T-helper 22 cell (primary cell): ENCODE measurements around the gene ANTXR1.

Source experiments
- DNase-seq: peaks from one replicate; pipeline ENCODE4 v3.0.0-alpha.2; 2020; ENCODE audit warnings: low read depth

The ANTXR1 gene

DNA sequence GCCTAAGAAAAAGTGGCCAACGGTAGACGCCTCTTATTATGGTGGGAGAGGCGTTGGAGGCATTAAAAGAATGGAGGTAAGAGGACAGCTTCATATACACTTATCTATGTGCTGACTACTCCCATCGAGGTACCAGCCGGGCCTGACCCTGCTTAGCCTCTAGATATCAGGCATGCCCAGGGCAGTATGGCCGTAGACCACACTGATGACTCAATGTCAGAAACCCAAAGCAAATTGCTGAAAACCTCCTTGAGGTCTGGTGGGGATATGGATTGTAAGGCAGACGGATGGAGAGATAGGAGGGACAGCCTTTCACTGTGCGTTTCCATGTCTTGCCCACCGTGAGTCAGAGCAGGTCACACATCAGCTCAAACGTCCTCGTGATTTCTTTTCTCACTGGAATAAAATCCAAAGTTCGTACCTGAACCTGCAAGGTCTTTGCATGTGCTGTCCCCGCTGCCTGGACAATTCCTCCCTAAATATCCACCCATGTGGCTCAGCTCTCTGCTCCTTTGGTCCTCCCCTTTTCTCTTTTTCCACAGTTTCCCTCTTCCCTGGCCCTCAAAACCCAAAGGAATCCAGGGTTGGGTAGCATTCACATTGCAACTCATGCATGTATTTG, 168.9 kb downstream of the ANTXR1 start:
- no peak for DNase-seq

DNA sequence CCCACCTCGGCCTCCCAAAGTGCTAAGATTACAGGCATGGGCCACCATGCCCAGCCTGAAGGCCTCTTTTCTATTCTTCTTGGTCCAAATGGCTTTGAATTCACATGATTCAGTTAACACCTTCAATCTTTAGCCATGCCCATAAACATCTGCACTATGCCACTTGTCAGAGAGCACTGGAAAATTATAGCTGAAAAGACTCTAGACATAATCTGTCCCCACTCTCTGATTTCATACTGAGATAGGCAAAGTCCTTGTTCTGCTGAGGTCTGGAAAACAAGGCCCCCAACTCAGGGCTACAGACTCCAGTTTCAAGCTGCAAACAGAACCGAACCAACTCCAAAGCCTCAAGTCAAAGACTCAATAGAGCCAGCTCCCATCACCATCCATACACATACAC, 170.7 kb downstream of the ANTXR1 start:
- no peak for DNase-seq

DNA sequence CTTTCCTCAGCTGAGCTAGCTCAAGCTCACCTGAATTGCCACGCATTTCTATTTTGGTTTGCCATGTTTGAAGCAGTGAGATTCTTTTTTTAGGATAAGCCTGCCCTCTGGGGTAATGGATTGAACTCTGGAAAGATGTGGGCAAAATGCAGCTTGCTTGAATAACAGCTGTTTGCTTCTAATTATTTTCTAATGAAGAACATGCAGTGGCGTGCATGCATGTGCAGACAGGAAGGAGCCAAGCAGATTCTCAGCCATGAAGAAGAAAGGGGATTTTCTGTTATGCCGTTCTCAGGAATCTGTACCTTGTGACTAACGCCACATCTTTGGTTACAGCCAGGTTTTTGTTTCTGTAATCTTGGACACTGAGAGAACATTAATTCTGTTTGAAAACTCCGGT, 171.2 kb downstream of the ANTXR1 start:
- no peak for DNase-seq

DNA sequence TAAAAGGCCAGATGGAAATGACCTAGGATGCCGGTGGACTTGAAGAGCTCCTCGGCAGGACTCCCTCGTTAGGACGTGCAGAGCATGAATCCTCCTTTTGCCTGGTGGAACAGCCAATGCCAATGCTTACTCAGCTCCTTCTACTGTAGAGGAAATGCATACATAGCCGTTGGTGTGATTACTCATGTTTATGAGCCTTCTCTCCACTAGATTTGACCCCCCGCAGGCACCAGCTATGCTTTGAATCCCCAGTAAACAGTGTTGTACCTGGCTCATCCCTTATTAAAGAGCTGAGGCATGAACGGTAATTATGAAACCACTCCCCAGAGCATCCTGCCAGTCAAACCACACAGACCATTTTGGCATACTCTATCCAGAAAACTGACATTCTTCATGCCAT, 172.8 kb downstream of the ANTXR1 start:
- DNase-seq, result no peak

DNA sequence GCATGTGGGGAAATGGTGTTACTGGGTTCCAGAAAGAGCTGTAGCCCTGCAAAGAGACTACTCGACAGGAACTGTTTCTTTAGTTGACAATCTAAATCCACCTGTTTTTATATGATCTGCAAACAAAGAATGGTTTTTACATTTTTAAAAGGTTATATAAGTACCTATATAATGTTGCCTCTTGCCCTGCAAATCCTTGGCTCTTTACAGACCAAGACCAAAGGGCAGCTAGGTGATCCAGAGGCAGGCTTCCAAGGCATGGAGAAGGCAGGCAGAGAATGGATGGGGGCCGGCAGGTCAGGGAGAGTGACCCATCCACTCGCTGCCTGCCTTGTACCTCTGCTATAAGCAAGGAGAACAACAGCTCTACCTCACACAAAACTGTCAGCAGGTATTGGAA, 173.6 kb downstream of the ANTXR1 start:
- DNase-seq, result no peak

DNA sequence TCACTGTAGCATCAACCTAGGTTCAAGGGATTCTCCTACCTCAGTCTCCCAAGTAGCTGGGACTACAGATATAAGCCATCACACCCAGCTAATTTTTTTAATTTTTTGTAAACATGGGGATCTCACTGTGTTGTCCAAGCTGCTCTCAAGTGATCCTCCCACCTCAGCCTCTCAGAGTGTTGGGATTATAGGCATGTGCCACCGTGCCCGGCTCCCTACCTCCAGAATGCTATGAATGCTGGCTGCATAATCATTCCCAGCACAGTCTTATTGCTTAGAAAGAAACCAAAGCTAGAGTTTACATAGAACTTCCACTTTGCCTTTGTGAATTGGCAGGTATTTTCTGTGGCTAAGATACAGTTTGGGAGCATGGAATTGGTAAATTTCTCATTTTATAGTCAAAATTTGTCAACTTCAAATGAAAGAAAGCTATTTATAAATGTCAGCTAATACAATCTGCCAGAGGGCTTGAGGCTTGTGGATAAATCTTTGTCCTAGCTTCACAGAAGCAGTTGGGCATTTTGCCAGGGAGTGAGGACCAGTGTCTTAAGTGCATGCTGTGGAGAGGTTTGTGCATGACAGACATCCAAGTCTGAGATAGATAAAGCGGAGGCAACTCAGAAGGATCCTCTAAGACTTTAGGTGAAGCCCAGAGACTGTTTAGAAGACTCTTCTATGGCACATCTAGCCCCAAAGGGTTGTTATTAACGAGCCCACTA, 175.4 kb downstream of the ANTXR1 start:
- no peak for DNase-seq

DNA sequence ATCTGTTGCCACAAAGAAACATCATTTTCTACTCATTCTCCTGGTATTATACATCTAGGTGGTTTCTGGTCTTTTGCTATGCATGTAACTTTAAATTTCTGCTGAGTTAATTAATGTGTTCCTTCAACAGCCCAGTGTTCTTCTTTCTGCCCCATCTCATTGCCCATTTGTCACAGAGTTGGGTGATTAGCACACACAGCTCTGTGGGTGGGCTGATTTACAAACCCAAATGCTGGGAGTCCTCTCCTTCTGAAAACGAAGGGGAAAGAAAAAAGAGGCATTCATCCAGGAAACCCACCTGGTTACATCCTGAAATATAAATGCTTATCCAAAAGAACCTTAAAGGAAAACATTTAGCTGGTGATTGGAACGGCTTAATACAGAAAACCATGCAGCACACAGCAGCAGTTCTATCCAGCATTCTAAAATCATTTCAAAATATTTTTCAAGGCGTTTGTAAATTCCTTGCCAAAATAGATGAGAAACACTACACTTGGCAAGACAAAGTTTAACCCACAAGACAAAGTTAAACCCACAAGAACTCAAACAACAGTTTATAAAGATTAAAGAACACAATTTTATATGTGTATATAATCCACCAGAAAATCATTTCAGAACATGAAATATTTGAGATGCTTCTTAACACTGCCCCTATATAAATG, 177.9 kb downstream of the ANTXR1 start:
- no peak for DNase-seq

DNA sequence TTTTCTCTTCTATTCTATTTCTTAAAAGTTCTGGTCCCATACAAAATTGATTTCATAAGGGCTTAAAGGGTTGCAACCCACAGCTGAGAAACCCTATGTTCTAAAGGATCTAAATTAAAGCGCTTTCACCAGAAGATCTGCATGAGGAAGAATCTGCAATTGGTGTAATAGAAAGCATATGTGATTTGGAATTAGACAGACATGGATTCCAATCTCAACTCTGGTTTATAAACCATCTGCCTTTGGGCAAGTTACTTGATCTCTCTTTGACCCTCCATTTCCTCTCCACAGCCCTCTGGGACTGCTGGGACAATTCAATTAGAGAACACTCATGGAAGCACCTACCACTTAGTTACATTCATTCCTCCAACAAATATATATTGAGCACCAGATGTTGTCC, 178.7 kb downstream of the ANTXR1 start:
- DNase-seq, result no peak

DNA sequence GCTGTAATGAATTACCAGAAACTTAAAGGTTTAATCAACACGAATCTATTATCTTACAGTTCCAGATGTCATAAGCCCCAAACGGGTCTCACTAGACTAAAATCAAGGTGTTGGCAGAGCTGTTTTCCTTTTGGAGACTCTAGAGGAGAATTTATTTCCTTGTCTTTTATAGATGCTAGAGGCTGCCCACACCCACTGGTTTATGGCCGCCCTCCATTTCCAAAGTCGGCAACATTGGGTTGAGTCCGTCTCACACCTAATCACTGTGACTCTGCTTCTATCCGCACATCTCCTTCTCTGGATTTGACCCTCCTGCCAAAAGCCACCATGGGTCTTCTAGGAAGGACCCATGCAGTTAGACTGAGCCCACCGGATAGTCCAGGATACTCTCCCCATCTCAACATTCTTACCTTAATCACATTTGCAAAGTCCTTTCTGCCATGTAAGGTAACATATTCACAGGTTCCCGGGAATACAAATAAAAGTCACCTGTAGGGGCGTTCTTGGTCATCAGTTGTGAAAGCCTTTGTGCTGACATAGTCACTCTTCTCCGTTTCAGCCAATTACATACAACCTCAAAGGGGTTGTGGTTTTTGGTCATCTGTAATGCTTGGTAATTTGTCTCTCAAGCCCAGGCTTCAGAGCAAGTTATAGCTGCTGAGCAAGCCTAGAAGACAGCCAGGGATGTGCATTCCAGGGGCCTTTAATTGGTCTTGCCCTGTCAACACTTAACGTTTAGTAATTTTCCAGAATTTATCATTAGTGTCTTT, 179.4 kb downstream of the ANTXR1 start:
- no peak for DNase-seq

DNA sequence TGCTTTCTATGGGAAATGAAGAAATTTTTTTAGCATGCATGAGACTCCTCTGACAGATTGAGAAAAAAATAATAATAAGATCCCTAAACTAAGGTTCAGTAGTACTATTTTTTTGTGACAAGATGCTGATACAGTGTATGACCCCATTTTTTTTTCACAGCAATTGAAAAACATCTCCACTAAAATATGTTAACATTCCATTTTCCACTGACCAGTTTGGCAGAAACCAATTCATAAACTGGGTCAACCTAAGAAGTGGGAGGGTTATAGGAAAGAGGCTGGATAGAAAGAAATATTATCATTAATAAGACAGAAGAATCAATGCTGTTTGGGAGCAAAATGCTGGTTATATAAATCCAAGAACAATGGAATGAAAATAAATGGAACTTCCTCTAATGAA, 182.7 kb downstream of the ANTXR1 start:
- no peak for DNase-seq

DNA sequence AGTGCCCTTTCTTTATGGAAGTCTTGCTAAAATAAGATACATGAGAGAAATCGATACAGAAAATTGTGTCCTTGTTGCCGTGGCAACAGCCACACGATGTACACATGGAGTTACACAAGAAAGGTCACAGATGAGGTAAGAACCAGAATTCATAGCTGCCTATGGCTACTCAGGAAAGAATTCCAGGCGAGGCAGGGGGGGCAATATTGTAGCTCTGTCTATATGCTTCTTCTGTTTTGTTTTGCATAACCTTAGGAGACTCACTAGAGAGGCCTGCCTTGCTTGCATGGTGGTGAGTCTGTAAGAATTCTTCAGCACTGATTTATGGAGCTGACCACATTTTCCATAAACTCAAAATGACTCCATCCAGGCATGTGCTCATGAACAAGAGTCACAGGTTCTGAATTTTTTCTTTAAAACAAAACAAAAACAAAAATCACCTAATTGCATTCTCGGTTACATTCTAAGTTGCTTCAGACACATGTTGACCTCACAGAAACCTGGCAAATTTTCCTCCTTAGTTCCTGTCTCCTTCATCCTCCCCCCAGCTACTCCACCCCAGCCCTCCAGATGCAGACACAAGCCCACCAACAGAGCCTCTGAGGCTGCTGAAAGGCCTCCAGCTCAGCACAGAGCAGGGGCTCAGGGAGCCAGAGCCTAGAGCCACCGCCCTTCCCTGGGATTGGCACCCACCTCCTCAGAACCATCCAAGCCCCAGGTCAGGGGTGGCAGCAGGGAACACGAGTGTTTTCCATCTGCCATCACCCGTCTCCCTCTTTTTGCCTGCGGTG, 183.5 kb downstream of the ANTXR1 start:
- DNase-seq, result no peak

DNA sequence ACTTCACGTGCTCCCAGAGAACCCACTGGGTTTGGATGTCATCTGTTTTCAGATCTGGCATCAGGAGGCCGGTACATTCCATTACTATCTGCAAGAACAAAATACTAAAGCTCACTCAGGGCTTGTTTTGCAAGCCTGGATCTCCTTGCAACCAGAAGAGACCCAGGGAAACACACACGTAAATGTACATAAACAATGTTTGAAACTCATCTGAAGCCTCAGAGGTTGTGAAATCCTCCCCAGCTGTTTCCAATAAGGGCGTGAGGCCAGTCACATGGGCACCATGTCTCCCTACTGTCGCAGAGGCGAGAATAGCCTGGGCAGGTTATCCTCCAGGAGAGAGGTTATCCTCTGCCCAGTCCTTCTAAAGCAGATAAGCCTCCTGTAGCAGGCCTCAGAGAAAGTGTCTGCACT, 187.1 kb downstream of the ANTXR1 start:
- no peak for DNase-seq

DNA sequence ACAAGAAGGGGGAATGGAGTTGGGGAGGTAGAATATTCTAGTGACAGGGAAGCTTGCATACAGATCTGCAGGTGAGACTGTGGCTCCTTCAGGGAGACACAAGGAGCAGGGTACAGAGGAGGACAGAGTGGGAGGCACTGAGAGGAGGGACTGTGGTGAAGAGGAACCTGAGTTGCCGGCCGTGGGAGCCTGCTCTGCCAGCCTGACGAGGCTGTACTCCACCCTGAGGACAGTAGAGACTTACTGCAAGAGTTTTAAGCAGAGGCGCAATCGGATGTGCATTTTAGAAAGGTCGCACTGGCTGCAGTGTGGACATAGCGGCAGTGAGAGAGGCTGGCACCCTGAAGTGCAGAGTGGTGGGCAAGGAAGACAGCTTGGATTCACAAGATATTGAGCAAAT, 188.3 kb downstream of the ANTXR1 start:
- DNase-seq, result no peak

DNA sequence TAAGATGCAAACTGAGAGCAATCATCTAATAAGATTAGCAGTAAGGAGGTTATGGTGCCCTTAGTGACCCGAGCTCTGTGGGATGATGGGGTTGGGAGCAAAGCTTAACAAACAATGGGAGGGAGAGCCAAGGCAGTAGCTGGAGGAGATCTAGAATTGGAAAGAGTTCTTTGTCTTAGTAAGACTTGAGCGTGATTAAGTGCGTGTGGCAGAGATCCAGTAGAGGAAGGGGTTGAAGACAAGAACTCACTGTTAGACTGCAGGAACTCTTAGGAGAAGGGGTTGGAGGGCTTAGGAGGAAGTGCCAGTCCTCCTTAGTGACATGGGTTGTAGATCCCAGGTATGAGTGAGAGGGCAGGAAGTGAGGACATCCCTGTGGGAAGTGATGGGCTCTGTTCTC, 189.3 kb downstream of the ANTXR1 start:
- no peak for DNase-seq

DNA sequence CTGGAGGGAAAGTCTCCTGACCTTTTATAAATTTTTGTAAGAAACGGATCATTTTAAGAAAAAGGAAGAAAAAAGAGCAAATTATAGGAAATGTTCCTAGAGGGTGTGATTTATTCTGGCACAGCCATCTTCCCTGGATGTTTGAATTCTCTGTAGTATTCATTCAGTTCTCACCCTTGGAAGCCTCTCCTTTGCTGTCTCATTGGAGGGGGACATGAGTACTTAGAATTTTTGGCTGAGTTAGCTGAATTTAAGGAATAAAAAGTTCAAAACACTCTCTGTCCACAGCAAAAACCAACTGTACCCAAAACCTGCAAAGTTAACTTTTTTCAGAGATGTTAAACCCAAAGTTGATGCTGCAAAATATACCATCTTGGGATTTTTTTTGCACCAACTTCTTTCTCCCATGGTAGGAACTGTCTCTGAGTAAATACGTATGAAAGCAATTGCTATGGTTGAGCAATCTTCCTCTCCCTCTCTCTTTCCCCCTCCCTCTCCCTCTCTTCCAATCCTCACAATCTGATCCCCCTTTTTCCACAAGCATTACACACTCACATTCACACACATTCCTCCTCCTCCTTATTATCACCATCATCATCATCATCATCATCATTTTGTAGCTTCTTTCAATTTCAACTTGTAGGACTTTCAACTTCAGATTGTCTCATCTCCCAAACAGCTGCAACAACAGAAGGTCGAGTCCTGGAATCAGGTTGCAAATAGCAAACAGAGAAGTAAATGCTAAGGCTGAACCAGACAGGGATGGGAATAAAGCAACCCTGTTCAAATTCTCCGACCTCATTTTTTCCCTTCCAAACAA, 190.4 kb downstream of the ANTXR1 start:
- no peak for DNase-seq

DNA sequence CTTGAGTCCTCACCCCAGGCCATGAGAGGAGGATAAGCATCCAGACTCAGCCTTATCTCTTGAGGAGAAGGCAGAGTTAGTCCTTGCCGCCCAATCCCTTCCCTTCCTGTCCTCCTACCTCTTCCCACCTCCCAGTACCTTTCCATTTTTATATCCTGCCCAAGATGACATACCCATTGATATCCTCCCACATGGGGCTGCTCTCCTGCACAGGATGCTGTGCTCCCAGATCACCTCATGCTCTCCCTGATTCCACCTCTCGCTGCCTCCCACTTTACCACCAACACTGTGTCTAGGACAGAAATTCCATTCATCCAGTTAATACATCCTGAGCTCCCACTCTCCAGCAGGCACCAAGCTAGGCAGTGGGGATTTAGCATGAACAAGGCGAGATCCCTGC, 191.7 kb downstream of the ANTXR1 start:
- DNase-seq, result no peak

DNA sequence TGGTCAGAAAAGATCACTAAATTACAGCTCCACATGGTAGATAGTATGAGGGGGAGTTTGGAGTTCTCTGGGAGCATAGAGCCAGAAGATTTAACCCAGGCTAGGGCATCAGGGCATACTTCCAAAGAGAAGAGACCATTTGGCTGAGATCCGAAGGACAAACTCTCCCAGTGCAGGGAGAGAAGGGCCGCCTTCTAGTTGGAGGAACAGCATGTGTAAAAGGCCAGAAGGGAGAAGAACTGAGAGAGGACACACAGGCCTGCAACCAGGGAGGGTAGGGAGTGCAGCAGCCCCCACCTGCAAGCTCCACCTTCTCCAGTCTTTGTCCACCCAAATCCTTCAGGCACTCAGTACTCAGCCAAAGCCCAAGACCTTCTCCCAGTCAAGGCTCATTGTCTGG, 192.1 kb downstream of the ANTXR1 start:
- DNase-seq, result no peak

DNA sequence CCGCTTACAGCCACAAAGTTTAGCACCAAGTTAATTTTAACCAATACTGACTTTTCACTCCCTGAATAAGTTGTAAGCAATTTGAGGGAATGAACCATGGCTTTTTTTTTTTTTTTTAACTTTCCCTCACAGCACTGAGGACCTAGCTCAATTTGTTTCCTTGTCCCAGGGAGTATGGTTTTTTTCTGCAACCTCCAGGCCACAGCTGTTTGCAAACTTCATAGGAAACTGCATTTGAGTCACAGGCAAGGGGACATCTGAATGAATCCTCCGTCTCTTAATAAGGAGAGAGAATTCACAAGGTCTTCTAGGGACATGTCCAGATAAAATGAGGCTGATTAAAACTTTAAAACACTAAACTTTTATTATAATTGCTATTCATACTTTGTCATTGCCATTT, 192.5 kb downstream of the ANTXR1 start:
- DNase-seq, result no peak

DNA sequence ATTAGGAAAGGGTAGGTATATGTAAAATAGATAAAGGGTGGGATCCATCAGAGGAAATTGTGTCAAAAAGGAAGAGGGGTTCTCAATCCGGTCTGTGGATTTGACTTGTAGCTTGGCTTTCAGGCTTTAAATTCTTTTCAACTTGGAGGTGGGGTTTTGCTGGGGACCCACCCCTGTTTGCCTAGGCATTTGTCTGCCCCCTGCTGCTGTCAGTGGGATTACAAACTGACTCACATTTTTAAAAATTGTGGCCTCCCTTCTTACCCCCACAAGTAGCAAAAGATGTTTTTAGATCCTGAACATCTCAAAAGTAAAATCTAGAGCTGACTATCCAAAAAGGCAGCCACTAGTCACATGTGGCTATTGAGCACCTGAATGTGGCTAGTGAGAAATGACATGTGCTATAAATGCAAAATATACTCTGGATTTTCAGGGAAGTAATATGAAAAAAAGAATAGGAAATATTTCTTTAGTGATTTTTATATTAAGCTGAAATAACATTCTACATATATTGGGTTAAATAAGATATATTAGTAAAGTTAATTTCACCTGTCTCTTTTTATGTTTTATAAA, 195.1 kb downstream of the ANTXR1 start:
- DNase-seq, result no peak

DNA sequence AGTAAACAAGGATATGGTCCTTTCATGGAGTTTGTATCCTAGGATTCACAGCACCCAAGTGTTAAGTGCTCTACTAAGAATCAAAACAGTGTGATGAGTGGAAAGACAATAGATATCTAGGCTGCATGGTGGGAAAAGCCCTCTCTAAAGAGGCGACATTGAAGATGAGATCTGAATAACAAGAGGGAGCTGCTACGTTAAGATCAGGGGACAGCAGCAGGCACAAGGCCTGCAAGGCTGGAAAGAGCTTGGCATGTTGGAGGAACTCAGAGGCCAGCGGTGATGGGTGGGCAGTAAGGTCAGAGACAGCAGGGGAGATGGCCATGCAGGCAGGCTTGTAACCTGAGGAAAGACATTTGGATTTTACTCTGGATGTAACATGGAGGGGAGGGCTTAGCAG, 196.5 kb downstream of the ANTXR1 start:
- no peak for DNase-seq

DNA sequence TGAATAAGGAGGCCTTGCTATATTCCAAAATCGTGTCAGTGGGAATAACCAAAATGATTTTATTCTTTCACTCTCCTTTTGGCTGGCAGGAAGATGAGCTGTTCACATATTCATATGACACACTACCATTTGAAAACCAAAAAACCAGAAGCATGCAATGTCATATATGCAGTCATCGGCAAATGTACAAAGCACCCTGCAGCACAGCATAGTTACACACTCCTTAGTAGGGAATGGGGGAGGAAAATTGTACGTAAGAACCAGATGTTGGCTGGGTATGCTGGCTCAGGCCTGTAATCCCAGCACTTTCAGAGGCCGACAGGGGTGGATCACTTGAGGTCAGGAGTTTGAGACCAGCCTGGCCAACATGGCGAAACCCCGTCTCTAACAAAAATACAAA, 197.4 kb downstream of the ANTXR1 start:
- DNase-seq, result no peak
